GM18909 (cell line): ENCODE measurements around the gene CACNG3.
"Not testable (repeated sequence)": the region's sequence is repeated elsewhere in the genome, so short reads cannot be mapped to it uniquely, and the experiment has no call there.

Experiments used
- ATAC-seq: cut with Tn5 transposase; IDR thresholded peaks from one replicate; pipeline ENCODE4 v1.9.1; 2021; ENCODE audit warnings: mild to moderate bottlenecking; ENCODE audit not compliant: unreplicated experiment, poor library complexity

Gene CACNG3

GRCh38 chr16:24255456-24256371 is at the start of gene CACNG3:
CACNG3 (plus strand) TSS chr16:24256335; CDS start chr16:24256755, 420 bp downstream.
- ATAC-seq, result no peak

GRCh38 chr16:24206926-24207325 is 49.2 kb upstream of the CACNG3 start:
- no peak for ATAC-seq

GRCh38 chr16:24208710-24209109 is 47.4 kb upstream of the CACNG3 start:
- no peak for ATAC-seq

- ATAC-seq, result no peak
Observed at GRCh38 chr16:24214992-24215391, 41.1 kb upstream of the CACNG3 start.

GRCh38 chr16:24216961-24217360 is 39.2 kb upstream of the CACNG3 start:
- ATAC-seq, result no peak

- no peak for ATAC-seq
Observed at GRCh38 chr16:24217461-24217860, 38.7 kb upstream of the CACNG3 start.

- no peak for ATAC-seq
Observed at GRCh38 chr16:24218299-24218698, 37.8 kb upstream of the CACNG3 start.

GRCh38 chr16:24221219-24221618 is 34.9 kb upstream of the CACNG3 start:
- ATAC-seq, result no peak

GRCh38 chr16:24228514-24228913 is 27.6 kb upstream of the CACNG3 start:
- no peak for ATAC-seq

- ATAC-seq, result no peak
Observed at GRCh38 chr16:24232936-24233335, 23.2 kb upstream of the CACNG3 start.

GRCh38 chr16:24234737-24235136 is 21.4 kb upstream of the CACNG3 start:
- ATAC-seq, result no peak

GRCh38 chr16:24235806-24236205 is 20.3 kb upstream of the CACNG3 start:
- ATAC-seq, result no peak

- ATAC-seq, result not testable (repeated sequence)
Observed at GRCh38 chr16:24238846-24239245, 17.3 kb upstream of the CACNG3 start.

- ATAC-seq, result no peak
Observed at GRCh38 chr16:24246911-24247607, 9.1 kb upstream of the CACNG3 start.

- no peak for ATAC-seq
Observed at GRCh38 chr16:24253192-24253591, 2.9 kb upstream of the CACNG3 start.

- ATAC-seq, result no peak
Observed at GRCh38 chr16:24257958-24258357, 1.8 kb downstream of the CACNG3 start.

- ATAC-seq, result no peak
Observed at GRCh38 chr16:24258791-24259190, 2.7 kb downstream of the CACNG3 start.

- no peak for ATAC-seq
Observed at GRCh38 chr16:24262816-24263215, 6.7 kb downstream of the CACNG3 start.

GRCh38 chr16:24270721-24271442 is 14.7 kb downstream of the CACNG3 start:
- ATAC-seq, result no peak

GRCh38 chr16:24272379-24272778 is 16.2 kb downstream of the CACNG3 start:
- no peak for ATAC-seq
